GM19351 (cell line): ENCODE results near the gene SEPTIN8.

Experiments used
- ATAC-seq: cut with Tn5 transposase; IDR thresholded peaks from one replicate; pipeline ENCODE4 v1.9.1; 2021; ENCODE audit warnings: mild to moderate bottlenecking, moderate library complexity; ENCODE audit not compliant: unreplicated experiment

The SEPTIN8 gene

DNA sequence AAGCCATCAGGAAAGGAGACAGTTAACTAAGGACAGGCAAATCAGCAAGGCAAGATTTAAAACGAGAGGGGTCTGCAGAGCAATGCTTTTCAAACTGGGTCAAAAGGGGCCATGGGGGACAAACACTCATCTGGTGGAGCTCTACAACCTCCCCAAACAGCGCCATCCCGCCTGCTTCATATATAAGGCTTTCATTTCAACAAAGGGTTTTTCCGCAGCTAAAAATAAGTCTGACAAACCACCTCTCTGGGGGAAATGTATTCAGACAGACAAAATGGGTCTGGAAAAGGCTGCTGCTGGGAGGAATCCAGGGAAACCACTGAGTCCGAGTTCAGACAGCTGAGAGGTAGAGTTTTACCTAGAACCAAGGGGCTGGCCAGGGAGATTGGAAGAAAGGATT lies 8.3 kb upstream of the SEPTIN8 start:
- ATAC-seq = no peak

DNA sequence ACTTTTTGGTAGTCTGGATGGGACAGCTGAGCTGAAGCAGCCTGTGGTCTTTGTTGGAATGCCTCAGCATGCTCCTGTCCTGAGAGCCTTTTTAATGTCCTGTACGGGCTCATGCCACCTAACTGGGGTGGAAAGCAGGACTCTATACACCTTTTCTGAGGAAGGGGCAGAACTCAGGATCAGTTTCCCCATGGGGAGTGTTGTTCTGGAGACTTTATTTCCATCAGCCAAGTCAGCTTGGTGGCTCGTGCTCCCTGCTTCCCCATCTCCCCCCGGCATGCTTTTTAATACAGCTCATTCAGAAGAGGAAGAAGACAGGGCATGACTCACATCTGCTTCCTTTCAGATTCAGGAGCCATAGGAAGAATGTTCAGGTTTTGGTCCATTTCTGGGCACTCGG lies 5.1 kb upstream of the SEPTIN8 start:
- ATAC-seq = no peak

DNA sequence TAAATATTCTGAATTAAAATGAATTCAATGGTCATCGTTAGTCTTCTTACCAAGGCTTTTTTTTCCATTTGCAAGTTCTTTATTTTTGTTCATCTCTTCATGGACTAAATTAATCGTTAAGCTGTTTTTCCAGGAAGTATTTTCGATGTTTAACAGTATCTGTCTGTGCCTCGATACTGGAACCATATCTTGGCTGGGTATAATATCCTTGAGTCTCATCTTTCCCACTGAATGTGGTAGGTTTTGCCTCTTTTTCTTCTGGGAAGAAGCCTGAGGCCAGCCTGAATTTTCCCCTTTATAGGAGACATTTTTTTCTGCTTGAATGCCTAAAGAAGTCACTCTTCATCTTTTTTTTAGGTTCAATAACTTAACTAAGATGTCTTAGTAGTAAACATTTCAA lies 4.0 kb upstream of the SEPTIN8 start:
- no peak for ATAC-seq

DNA sequence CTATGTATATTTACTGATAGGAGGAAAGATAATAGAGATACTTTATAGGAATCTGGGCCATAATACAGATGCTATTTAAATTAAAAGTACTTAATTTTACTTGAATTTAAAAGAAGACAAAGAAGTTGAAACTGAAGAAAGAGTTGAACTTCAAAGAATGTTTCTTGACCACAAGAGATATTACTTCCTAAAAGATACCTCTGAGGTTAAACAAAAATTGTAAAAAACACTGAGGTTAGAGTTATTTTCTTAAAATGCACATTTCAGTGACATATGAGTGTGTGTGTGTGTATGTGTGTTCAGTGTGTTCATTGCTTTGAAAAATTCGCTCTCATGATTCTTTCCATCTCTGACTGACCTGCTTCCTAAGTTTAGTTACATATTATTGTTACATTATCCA lies 3.5 kb upstream of the SEPTIN8 start:
- no peak for ATAC-seq

DNA sequence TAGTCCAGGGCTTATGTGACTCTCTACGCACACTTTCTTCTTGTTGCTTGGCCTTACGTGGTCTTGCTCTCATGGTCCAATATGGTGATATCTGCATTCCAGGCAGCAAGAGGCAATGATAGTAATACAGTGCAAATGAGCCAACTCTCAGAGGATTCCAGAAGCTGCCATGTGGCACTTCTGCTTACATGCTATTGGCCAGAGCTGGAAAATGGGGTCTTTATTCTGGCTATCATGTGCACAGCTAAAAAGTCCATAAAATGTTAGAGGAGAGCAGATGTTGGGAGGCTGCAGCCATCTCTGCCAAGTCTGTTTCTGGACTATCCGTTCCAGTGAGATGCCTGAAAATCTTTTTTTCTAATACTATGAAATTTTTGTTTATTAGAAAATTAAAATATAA lies 2.9 kb upstream of the SEPTIN8 start:
- ATAC-seq = no peak

DNA sequence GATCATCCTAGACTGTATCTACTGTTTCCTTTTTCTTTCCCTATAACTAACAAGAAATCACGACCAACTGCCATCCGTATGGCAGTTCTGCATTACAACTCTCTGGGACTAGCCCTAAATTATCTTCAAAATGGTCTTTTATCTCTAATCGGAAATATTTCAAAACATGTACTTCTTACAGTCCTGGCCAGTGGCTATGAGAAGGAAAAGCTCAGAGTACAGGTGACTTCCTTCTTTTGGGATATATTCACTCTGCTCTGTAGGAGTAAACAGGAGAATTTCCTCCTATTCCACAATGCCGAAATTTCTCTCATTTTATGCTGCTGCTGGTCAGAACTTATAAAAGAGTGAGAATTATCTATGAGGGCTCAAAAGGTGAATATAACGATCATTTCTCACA lies 1.8 kb upstream of the SEPTIN8 start:
- ATAC-seq = no peak

DNA sequence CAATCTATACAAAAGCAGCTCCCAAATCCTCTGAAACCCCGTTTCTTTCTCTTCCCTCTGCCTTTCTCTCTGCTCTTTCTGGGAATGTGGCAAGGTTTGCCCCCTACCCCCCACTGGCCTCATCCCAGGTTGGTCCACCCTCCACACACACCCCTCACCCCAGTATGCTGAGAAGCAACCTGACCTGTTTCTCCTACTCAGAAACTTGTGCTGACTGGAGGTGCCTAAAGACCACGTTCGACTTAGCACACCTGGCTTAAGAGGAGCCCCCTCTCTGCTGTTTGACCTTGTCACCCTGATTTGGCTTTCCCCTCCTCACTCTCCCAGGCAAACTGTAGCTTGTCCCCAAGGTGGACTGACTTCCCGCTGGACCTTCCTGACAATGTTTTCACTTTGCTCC lies 1.1 kb upstream of the SEPTIN8 start:
- no peak for ATAC-seq

DNA sequence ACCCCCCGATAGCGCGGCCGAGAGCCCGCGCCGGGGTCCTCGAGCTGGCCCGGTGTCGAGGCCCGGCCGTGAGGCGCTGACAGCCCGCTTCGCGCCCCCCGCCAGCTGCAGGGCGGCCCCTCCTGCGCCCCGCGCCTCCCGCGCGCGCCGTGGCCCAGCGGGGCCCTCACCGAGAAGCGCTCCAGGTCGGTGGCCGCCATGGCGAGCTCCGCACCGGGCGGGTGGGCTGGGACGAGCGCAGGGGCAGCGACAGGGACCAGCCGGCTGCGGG lies 166 bp downstream of the SEPTIN8 start:
- ATAC-seq = peak; percentile 35

DNA sequence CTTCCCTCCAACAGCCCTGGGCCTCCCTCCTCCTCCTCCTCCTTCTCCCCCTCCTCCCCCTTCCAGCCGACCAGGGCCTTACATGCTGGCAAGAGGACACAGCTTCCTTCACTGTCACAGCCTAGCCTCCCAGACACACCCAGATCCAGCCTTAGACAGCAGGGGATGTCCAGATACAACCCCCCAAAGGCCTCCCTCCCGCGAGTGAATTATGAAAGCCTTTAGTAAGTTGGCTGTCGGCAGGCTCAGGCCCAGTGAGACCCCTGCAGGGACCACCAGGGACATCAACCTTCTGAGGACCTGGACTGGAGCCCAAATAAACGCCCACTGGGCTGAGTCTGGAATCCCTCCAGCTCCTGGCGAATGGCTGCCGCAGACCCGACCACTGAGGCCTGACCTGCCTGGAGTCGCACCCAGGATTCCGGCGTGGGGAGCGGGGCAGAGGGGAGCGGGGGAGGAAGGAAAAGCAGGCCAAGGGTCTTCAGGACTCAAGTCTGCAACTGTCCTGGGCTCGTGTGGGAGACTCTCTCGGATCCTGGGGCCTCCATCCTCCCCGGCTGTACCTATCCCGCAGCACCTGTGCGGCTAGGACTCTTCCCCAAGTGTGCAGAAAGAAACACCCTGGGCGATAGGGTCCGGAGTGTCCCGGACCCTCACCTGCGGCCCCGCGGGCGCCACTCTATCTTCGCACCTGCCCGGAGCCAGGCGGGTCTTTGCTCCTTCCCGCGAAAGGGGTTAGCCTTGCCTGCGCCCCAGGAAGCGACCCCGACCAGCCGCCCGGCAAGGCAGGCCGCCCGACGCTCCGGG lies 705 bp downstream of the SEPTIN8 start:
- ATAC-seq = peak; percentile 27

DNA sequence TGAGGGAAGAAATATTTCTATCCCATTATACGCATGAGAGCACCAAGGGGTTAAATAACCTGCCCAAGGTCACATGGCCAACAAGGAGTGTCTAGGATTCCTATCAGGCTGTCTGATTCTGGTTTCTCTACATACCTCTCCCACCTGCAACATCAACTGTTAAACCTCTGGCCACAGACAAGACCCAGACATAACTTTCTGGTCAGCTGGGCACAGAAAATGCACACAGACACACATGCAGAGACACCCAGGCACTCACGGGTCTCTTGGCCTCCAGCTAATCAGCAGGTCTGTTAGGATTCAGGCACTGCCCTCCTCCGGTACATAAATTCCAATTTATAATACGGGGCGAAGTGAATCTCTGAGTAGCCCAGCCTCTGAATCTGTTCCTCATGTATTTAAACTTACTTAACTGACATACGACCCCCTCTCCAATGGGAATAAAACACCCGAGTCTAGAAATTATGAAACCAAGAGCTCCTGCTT lies 1.5 kb downstream of the SEPTIN8 start:
- no peak for ATAC-seq

DNA sequence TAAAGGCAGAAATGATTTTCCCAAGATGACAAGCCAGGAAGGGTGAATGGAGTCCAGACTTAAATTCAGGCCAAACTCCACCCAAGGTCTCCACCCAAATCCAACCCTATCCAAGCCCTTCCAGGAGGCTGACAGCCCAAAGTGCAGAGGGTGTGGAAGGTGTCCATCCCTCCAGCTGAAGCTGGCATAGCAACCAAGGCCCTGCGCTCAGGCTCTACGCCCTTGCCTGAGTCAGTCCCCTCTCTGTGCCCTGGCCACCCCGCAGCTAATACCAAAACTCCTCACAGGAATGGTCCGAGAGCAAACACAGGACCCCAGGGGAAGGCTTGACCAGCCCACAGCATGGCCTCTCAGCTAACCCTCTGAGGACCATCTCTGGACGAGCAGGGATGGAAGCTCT lies 2.1 kb downstream of the SEPTIN8 start:
- no peak for ATAC-seq

DNA sequence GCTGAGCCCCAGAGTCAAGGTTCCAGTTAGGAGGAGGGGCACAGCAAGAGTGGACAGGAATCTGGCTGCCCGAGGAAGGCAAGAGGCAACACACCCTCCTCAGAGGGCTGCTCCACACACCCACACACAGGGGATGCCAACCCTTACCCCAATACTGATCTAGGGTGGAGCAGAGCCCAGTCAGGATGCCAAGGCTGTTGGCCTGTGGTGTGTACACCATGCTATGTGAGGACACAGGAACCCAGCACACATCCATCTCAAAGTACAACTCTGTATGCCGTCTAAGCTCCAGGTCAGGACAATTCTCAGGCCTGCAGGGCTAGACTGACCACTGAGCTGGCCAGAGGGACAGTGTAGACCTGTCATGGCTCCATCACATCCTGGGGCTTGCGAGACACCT lies 2.6 kb downstream of the SEPTIN8 start:
- no peak for ATAC-seq

DNA sequence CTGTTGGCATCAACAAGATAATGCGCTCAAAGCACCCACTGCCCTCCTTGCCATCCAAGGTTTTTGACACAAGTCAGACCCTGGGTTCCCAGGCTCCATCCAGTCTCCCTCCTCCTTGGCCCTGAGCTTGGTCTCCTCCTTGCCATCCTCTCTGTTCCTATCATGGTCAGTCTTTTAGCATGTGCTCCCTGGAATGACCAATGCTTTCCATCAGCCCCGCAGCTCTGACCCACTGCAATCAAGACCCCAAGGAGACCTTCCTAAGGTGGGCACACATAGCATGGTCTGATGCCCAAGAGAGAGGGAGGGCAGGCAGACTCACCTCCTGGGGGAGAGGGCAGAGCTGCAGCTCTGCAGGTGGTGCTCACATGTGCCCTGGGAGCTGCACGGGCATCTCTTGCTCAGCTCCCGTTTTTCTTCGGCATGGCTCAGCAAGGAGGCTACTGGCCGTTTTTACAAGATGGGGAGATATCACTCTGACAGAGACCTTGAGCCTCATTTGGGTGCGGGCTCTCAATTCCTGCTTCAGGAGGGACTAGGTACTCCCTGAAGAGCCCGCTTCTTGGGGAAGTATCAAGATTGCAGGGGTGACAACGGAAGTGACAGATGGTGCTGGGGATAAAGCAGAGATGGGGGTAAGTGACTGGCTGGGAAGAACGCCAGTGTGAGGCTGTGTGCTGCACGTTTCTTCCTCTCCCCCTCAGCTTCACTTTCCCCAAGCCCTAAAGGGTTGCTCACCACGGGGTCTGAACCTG lies 3.3 kb downstream of the SEPTIN8 start:
- ATAC-seq = no peak

DNA sequence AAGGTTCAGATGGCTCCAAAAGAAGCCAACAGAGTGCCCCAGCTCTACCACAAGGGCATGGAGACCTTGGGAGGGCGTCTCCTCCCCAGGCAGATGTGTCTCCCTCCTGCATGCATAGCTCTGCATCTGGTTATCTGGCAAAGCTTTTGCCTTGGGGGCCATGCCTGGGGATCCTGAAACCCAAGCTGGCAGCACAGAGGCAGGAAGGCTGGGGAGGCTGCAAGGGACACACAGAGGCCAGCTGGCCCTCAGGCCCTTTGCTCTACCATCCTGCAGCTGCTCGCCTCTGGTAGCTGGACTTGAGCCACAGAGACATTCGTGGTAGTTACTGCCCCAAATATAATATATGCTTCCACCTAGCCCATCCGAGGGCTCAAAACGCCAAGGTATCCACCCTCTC lies 3.9 kb downstream of the SEPTIN8 start:
- no peak for ATAC-seq

DNA sequence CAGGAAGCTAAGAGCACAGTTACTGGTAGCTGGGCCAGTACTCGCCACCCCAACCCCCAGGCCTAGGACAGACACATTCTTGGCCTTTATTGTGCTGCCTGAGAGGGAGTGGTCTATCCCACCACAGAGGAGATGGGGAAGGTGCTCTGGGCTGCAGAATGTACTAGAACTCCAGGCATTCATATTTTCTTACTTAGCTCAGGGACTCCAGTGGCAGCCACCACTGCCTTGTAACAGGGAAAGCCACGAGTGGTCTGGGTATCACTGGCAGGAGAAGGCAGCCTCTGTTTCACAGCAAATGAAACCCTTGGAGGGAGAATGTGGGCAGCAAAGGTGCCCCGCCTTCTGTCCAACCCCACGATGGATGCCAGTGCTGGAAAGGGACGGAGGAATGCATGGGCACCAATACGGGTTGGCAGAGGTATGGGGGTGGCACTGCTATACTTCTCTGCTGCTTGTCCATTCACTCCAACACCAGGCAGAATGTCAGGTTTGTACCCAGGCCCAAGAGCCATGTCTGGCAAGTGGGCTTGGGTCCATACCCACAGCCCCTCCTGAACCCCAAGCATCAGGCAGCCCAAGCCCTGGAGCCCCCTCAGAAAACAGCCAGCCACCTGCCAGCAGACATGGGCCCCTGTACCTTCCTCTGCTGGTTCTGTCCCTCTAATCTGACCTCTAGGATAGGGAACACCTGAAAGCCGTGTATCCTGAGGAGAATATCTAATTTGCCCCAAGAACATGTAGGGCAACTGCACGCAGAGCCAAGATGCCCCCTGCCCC lies 4.6 kb downstream of the SEPTIN8 start:
- no peak for ATAC-seq

DNA sequence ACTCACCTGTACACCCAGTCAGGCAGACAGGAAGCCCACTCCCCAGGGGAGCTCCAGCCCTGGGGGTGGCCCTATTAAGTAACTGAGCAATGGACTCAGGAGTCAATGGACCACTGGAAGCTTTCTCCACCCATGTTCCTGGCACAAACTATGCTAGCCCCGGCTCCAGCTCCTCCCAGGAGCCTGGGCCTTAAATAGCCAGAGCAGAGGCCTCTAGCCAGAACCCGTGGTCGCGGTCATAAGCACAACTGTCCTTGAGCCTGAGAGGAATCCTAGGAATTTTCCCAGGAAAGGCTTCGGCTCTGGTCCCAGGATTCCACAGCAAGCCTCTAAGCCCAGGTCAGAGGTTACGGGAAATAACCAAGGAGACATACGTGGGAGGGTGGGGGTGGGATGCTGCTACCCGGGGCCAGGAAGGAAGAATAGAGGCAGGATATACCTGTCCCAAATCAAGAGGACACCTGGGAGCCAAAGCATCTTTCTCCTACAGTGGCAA lies 5.5 kb downstream of the SEPTIN8 start:
- ATAC-seq = no peak

DNA sequence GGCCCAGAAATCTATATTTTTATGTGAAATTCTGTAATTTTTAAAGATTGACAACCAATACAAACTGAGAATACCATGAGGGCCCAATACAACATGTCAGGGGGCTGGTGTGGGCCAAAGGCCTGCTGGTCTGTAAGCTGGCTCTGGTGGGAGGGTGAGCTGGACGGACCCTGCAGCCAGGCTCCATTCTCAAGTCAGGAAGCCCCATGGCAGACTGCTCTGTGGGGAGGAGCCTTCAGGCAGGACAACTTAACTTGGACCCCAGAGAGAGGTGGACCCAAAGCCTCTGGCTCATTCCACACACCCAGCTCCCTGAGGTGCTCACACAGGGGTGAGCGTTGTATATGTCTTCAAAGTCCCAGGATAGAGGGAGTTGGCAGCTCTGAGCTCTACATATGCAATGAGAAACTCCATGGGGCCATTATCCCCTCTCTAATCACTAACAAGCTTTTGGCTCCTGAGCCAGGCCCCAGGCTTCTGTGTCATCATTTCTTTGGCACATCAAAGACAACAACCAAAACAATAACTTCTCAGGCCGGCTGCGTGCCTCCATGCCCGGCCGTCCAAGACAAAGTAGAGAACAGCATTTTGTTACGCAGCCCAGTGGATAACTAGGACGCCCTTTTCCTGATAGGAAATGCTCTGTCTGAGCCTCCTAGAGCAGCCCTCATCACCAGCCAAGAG lies 6.4 kb downstream of the SEPTIN8 start:
- no peak for ATAC-seq

DNA sequence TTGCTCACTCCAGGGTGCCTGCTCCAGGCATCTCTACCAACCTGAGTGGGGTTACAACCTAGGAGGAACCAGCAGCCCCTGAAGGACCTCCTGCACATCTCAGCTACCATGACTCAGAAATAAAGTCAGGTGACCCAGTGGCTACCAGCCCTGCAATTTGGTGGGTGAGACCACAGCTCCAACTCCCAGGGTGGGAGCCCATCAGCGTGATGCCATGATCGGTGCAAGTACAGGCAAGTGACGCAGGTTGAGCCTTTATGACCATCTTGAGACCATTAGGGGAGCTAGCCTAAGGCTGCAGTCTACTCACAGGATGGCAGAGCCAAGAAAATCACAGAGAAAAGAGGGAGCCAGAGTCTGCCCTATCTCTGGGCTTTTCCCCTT lies 8.6 kb downstream of the SEPTIN8 start:
- ATAC-seq = no peak

DNA sequence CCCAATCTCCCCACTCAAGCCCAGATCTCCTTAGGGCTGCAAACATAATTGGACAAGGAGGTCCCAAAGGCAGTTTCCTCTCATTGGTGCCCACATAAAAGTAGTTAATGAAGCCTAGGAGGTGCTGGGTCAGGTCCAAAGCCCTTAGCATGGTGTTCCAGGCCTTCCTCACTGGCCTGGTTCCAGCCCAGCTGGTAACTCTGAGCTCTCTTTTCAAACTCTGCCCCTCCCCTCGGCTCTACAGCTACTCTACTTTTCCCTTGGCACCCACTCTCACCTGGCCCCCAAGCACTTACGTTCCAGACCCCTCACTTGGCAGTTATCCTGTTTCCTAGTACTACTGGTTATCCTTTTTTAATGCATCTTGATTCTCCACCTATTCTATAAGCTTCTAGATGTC lies 9.9 kb downstream of the SEPTIN8 start:
- ATAC-seq = no peak

DNA sequence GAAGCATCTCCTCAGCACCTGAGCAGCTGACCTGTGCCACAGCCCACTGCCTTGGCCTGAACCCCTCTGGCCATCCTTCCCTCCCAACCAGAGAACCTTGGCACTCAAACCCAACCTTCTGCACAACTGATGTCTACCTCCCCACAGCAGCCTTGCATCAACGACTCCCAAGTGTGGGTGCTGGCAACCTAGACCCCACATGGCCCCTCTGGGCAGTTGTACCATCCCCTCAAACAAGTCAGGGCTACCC lies 10.3 kb downstream of the SEPTIN8 start:
- no peak for ATAC-seq

DNA sequence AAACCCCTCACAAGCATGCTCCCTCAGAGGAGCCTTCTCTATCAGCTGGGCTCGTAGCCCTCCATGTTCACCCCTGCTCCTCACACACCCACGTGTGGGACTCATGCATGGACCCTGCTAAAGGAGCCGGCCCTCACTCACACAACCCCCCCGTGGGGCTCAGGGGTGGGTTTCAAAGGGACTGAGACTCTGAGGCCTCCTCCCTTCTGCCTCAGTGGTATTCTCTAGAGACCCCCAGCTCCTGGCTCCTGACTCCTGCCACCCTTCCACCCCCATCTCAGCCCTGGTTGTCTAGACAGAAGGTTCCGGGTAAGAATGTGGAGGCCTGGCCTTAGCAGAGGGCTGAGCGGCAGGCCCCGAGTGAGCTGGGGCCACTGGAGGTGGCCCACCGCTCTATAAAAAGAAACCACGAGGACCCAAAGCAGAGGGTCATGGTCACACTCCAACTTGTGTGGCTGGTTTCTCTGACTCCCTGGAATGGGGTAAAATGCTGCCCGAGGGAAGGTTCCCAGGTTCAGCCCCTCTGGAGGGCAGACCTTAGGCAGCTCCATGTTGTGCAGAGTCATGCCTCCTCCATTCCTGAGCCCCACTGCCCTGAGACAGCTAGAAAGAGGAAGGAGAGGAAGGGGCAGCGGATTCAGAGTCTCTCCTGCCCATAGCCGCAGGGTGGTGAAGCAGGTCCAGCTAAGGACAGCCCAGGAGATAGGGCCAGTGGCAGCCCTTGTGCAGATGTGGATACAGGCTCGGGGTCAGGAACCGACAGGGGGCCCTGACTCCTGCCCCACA lies 10.8 kb downstream of the SEPTIN8 start:
- ATAC-seq = no peak
